ENCODE results near the gene OPCML.

The OPCML gene

DNA sequence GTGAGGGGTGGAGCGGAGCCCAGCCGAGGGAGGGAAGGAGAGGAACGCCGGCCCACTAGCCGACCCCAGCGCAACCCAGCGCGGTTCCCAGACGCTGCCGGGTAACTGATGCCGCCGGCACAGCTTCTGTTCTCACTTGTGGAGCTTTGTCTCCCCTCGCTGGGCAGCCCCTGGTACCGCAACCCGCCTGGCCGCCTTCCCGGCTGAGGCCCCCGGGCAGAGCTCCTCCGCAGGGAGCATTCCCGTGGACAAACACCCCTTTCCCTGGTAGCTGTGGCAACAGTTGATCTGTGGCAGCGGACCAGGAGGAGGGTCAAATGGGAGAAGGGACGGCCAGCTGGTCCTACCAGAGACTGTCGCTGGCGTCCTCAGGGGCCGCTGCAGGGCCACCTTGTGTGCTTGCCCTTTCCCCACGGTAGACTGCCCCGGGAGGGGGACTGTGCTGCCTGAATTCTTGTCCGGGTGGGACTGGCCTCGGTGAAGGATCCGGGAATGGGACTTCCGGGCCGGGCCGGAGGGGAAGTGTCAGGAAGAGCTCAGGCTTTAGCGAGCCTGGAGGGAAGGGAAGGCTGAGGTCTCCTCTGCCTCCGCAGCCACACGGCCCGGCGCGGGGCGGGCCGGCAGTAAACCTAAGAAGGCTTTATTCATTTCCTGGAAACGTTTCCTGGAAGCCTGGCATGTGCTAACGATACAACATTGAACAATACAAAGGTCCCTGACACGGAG, 468.0 kb downstream of the OPCML start:
- DNase-seq, result no peak

DNA sequence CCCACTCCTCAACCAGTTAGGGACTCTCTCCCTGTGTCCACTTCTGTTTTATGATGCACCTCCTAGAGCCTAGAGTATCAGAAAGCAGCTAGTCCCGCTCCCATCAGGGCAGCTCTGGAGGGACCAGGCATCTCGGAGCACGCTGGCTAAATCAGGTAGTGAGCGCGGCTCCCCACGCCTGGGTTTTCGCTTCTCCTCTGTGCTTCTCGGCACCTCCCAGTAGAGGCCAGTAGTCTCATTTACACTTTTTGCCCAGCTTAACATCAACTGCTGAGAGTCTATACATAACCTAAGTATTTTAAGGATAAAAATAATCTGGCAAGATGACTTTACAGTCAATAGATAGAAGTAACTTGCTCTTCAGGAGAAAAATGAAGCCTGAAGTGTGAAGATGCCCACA, 473.8 kb downstream of the OPCML start:
- no peak for DNase-seq

DNA sequence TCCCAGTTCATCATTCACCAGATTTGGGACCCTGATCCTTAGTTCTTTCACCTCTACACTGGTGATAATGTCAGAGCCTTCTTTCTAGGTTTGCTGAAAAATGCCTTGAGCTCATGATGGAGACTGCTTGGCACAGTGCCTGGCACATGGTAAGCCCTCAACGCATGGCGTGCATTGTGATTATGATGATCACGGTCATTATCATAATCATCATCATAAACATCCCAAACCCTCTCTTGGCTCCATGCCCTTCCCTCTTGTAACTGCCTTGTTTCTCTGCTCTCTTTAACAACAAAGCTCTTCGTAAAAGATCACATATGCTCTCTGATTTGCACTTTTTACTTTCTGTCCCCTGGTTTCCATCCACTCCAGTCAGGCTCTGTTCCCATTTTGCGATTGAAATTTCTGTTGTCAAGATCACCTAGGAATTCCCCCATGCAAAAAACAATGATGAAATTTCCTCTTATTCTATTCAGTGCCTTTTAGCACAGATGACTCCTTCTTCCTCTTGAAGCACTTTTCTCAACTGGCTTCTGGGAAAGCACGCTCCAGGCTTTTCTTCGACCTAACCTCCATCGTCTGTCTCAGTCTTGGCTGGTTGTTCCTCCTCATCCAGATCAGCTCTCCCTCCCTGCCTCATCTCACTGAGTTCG, 479.1 kb downstream of the OPCML start:
- DNase-seq, result peak in 1 of 2 donors; percentile 24

DNA sequence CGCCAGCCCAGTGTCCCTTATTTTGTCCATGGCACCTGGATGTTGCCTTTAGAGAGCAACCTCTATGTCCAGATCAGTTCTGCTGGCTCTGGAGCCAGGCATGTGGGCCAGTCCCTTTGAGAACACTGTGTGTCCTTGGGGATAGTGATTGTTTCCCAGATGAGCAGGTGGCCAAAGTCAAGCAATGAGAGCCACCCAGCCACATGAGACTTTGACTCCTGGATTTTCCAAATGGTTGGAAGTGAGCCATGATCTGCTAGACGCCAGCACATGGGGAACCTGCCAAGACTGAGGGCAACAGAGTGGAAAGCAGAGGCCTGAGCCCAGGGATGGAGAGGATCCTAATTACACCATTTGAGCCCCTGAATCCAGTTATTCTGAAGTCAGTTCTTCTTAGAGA, 479.8 kb downstream of the OPCML start:
- DNase-seq, result no peak

DNA sequence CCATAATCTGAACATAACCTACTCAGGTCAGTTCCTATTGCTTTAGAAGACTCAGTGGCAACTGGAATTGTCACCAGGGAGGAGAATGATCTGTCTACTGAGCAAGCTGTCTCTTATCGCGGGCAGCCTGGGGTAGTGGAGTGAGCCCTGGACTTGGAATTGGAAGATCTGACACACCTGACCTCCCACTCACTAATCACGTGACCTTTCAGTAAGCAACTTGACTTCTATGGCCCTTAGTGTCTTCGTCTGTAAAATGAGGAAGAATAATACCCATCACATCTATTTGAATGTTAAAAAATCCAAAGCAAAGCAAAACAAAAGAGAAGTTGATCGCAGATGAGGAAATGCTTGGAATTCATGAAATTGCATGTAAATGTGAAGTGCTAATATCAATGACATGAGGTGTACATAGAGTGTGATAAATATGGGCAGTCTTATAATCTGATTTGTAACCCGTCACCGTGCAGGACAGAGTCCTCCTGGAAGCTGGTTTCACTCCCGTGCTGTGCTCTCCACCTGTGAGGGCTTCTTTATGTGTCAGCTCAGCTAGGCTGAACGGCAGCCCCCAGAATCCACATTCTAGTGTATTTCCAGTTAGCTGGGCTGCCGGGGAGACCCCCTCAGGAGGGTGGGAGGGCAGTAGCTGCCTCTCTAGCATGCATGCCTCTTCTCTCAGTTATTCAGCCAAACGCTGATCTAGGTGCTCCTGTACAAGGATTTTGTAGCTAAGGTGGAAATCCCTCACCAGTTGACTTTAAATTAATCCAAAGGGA, 482.9 kb downstream of the OPCML start:
- DNase-seq, result no peak

DNA sequence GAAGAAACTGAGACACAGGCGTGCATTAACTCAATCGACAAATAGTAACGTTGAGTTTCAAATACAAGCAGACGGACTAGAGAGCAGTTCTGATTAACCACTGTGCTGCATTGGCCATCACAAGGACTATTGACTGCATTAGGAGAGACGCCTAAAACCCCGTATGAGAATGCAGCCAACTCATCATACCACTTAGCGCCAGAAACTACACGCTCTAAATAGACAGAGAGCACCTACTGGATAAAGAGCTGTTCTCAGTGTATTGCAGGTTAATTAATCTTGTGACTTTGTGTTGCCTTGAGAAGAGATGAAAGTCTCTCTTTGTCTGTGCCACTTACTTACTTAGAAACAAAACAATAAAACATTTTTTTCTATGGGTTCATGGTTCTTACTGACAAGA, 484.0 kb downstream of the OPCML start:
- DNase-seq, result no peak

DNA sequence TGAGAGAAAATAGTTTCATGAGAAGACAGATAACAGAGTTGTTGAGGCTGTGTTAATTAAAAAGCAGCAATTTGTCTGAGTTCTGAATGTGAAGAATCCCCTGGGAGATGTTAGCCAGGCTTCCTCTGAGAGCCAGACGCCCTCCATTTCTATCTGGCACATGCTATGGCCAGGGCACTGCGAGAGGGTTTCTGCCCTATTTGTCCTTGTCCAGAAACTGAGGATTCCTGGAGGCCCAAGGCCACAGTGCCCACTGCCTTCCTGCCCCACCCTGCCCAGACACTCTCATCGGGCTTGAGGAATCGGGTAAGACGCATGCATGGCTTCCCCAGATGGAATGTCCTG, 484.6 kb downstream of the OPCML start:
- DNase-seq, result no peak

DNA sequence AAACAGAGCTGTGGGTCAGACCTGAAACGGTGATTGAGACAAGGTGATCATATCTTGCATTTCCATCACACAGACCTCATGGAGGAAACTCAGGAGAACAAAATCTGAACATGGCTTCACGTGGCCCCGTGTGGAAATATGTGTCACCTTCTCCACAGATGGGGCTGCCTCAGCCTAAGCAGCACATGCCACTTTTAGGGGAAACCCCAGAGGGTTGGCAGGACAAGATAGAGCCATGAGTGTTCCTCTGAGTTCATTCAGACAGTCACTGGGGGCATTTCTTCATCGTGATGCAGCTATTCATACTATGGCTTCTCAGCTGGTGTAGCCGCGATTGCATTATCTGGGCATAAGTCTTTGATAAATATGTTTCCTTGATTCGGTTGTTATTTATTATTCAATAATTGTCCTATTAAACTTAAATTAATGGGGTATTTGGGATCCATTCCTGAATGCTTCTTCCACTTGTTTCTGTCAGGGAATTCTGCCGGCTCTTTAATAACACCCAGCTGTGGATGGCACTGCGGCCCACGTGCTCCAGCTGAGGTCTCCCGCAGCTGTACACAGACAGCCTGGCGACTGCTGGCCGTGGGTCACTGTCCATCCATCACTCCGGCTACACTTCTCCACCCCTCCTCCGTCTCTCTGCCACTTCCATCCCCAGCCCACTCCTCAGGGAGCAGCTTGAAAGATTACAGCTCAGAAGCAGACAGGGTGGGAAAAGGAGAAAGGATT, 485.1 kb downstream of the OPCML start:
- no peak for DNase-seq

DNA sequence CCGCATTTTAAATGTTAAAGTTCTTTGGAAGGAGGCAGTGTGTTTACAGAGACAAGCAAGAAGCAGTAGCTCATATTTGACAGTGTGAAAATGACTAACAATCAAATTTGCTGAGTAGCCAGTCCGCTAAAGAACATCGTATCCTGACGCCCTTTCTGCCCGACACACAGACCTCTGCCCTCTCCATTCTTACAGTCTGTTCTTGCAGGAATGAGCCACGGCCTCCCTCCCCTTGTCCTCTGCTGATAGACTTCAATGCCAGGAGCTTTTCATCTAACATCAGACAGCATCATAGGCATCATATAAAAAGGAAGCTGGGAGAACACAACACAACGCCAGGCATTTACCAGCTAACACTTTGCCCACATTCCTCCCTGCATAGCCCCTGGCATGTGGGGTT, 486.0 kb downstream of the OPCML start:
- DNase-seq, result no peak

DNA sequence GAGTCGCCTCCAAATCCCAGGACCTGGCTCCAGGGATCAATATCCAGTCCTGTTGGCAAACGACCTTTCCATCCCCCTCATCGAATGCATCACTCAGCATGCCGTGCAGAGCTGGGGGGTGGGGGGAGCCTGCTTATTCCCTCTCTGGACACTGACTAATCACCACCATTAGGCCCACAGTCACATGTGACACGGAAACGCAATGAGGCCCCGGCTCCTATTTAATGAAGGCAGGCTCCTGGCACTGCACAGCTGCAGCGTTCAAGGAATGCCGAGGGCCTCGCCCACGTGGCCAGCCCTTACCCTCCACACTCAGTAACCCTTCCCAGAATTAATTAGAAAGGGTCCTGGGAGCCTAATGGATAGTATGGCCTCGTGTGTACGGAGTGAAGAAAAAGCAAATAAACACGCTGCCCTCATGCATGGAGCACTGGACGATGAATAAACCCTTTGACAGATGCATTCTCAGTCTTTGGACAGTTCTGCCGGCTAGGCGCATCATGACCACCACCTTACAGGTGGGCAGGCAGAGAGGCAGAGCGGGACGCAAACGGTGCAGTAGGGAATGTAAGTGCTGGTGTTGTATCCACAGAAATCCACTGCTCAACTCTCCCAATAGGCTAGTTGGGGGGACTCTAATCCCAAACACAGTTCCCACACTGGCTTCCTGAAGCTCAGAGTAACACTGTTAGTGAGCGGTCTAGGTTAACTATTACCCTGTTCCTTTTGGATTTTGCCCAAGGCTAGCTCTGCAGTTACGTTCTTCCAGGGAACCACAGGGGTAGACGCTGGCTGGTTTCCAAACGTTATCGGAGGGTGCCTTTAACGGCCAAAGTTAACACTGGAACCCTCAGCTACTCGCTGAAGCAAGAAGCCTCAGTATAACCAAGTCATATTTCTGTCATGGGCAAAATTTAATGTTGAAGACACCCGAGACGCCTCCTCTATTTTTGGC, 490.1 kb downstream of the OPCML start:
- no peak for DNase-seq

DNA sequence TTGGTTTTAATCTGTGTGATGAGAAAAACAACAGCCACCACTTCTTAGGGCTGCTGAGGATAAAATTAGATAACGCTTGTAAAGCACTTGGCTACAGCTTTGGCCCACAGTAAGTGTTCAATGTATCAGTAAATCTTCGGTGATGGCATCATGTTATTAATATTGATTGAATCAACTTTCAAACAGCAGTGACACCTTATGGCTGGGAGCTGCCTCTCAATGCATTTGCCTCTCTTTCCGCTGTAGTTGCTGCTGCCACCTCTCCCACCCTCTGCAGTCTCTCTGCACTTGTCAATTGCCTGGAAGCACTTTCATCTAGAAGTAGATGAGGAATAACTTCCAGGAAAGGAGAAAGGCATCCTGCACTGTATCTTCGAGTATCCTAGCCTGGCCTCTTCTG, 491.1 kb downstream of the OPCML start:
- no peak for DNase-seq

DNA sequence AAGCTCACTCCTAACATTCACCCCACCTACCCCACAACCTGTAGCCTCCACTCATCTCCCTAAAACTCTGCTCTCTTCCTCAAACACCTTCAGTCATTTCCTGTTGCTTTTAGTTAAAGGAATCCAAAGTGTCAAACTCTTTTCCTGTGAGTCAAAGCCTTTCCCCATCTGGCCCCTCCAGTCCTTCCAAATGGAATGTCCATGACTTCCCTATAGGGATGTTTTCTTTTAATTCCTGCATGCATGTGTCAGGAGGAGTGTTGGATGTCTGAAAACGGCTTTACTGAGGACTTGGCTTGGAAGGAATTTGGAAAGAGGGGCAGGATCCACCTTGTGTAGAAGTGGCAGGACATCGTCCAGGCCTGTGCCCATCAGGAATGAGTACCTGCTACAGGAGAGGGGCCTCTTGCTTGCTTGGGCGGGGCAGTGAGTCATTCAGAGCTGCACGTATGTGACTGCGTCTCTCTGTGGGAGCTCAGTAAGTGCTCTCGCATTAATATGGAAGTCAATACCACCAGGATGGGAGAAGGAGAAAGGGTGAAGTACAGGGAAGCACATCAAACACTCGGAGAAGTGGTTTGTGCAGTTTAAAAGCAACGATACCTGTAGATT, 491.9 kb downstream of the OPCML start:
- no peak for DNase-seq

DNA sequence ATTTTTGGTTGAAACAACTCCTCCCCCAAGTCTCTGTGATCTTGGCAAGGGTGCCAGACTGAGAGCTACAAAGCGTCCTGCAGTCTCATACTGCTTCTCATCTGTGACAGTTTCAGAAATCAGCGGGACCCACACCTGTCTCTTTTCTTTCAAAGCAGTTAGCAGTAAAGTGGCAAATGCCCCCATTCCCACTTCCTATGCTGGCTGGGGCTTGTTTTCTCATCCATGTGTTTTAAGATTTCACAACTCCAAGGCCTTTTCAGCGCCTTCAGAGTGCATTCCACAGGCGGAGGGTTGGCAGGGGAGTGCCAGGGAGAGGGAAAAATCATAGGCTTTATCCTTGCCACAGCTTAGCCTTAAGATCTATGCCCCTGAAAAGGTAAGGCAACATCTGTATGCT, 493.5 kb downstream of the OPCML start:
- no peak for DNase-seq

DNA sequence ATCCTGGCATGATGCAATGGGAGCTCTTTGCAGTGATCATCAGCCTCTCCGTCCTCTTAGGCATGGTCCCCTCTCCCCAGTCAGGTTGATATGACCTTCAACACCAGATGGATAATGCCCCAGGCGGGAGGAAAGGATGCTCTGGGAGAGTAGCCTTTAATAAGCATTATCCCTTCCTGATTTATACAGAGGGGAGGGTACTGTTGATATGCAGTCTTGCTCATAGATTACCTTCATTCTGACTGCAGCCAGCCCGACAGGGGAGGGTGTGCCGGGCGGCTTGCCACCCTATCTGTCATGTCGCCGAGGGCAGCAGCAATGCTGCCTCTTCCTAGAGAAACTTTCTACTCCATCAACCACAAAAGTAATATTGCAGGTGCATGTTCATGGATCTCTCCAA, 497.4 kb downstream of the OPCML start:
- no peak for DNase-seq

DNA sequence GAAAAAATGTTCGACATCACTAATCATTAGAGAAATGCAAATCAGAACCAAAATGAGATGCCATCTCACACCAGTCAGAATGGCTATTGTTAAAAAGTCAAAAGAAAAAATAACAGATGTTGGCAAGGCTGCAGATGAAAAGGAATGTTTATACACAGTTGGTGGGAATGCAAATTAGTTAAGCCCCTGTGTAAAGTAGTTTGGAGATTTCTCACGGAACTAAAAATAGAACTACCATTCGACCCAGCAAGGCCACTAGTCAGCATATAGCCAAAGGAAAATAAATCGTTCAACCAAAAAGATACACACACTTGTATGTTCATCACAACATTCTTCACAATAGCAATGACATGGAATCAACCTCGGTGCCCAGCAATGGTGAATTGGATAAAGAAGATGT, 503.2 kb downstream of the OPCML start:
- no peak for DNase-seq

DNA sequence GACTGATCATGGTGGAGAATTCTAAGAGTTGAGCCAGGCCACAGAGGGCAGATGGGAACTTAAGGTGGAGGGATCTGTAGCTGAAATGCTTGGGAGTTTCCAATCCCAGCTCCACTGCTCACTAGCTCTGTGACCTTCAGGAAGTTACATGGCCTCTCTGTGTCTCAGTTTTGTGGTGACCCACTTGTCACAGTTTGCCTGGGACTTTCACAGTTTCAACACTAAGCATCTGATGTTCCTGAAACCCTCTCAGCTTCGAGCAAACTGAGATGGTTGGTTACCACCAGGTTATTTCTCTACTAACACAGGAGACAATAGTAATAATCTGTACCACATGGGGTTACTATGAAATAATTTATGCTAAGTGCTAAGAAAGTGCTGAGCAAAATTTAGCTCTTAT, 505.3 kb downstream of the OPCML start:
- no peak for DNase-seq

DNA sequence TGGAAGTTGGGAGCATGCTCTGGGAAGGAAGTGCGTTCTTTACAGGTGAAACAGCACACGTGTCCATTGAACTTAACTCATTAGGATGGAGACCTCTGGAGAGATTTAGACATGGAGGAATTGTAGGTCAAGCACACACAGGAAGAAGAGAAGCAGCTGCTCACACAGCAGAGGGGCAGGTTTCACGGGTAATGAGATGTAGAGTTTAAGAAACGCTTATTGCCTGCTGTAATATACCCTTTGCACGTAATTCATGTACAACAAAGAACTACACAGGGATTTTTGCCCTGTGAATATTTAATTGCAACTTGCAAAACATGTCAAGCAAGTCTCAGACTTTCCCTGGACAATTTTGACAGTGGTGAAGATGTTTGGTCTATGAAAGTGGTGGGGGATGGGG, 508.0 kb downstream of the OPCML start:
- DNase-seq, result no peak

DNA sequence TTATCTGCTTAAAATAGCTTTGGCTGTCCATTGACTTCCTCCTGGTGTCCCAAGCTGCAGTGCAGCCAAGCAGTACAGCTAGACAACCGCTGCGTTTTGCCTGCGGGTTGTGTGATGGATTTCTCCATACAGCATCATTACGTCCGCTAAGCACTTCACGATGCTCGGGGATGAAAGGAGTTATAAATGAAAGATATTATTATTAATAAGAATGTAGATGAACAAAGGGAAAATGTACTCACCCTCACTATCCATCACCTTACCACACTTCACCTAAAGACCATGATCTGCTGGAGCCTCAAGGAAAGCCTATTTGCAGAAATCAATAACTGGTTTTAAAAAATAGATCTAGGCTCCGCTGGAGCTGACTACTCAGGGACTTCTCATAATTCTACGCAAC, 509.1 kb downstream of the OPCML start:
- no peak for DNase-seq

DNA sequence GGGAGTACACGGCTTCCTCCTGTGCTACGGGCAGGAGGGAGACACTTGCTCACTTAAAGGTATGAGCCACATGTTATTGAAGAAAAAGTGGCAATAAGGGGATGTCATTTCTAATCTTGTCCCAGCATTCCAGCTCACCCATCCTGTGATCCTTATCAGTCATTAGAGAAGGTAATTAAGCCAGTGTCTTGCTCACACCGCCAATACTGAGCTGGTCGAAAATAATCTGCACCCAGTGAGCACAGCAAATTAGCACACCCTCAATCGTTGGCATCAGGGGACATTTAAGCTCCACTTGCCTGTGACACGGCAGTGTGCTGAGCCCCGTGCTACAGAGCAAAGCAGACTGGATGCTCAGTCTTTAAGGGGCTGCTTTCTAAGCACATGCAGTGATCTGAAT, 510.7 kb downstream of the OPCML start:
- no peak for DNase-seq

DNA sequence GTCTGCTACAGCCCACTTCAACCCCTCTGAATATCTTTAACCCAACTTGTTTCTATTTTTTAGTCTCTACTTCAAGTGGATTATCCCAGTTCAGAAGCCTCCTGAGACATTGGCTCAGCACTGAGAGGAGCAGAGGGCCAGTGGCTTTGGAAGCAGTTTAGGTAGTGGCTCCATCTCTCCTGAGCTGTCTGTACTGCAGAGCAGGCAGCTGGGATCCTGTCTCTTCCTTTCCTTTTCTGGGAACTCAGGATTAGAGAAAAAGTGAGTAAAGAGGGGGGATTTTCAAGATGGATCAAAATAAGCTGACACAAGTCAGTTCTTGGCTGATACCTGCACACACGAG, 512.0 kb downstream of the OPCML start:
- no peak for DNase-seq

DNA sequence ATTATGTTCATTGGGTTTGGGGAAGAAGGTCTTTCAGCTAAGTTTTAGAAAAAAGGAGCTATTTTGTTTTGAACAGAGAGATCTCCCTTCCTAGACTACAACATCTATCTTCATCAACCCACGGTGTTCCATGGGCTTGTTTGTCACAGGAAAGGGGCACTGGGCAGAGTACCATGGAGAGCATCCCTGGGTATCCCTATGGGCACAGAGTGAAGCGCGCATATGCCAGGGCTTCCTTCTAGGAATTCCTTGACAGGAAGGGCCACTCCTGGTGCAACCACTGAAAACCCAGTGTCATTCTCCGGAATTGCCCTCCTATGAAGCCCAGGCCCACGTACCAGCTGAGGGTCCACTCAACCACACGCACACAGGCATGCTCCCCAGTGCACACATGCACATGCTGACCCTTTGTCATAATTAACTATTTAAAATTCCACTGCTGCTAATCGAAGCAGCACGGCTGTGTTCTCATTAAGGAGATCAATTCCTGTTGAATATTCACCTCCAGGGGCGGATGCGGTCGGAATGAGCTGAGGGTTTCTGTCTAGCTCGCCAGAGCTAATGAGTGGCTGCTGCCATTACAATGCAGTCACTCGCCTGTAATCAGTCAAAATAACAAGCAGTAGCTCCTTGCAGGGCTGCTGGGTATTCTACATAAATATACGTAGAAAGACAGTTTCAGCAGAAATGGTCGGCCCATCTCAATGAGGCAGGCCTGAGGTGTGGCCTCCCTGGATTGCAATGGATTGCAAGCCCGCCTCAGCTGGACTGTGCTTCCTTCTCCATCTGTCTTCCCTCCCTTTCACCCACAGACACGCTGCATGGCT, 512.5 kb downstream of the OPCML start:
- no peak for DNase-seq

Data from inflammatory macrophage treated with lipopolysaccharide for 1 hour (primary cell).